GM12878 (cell line): ENCODE measurements around the gene LY6G5B.

Experiments used
- GABPA ChIP-seq: IDR thresholded peaks from 2 replicates; pipeline ENCODE4 v1.6.1; 2014; ENCODE audit warnings: antibody characterized with exemption, low read depth, mild to moderate bottlenecking, inconsistent platforms
- IKZF1 ChIP-seq: fragments of 450-650 bp; conservative IDR thresholded peaks from 2 replicates; pipeline ENCODE4 v1.6.1; 2017; ENCODE audit warnings: antibody characterized with exemption, mild to moderate bottlenecking
- MAX ChIP-seq: IDR thresholded peaks from 2 replicates; pipeline ENCODE4 v1.6.1; 2012; ENCODE audit warnings: low read depth, low read length, improper control_type of control experiment
- NR2C2 ChIP-seq: IDR thresholded peaks from 2 replicates; pipeline ENCODE4 v1.6.1; 2011; ENCODE audit warnings: borderline replicate concordance, low read depth; ENCODE audit not compliant: control insufficient read depth, insufficient read length
- POLR2A ChIP-seq: IDR thresholded peaks from 2 replicates; pipeline ENCODE4 v1.6.1; 2011; ENCODE audit warnings: low read depth, mild to moderate bottlenecking, low read length

- TF ChIP-seq POLR2A (peak; percentile 90), MAX (no peak), GABPA (no peak), NR2C2 (no peak), IKZF1 (peak; percentile 83)
Measured at GRCh38 chr6:31660381-31661261, 9.2 kb upstream of the LY6G5B start, which contains the start of gene C6orf47.
